Measurements from ENCODE around the gene PLXNA3. TPM values are rescaled to one million over a fixed set of nuclear protein-coding genes. Genes with fewer than 3 reads are reported as not detected.

Gene PLXNA3
- total RNA-seq, 4 donors from 2014 or later = 9.7 to 16.9 (median 11.3) TPM

DNA sequence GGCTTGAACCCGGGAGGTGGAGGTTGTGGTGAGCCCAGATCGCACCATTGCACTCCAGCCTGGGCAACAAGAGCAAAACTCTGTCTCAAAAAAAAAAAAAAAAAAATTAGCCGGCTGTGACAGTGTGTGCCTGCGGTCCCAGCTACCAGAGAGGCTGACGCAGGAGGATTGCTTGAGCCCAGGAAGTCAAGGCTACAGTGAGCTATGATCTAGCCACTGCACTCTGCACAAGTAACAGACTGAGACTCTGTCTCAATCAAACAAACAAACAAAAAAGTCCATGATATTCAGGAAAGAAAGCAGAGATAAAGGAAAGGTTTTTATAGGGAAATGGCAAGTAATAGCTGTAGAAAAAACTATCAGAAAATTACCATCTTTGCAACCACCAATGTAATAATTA, 23.1 kb downstream of the PLXNA3 start:
- no peak for ATAC-seq (ENCODE audit: low FRiP score)

DNA sequence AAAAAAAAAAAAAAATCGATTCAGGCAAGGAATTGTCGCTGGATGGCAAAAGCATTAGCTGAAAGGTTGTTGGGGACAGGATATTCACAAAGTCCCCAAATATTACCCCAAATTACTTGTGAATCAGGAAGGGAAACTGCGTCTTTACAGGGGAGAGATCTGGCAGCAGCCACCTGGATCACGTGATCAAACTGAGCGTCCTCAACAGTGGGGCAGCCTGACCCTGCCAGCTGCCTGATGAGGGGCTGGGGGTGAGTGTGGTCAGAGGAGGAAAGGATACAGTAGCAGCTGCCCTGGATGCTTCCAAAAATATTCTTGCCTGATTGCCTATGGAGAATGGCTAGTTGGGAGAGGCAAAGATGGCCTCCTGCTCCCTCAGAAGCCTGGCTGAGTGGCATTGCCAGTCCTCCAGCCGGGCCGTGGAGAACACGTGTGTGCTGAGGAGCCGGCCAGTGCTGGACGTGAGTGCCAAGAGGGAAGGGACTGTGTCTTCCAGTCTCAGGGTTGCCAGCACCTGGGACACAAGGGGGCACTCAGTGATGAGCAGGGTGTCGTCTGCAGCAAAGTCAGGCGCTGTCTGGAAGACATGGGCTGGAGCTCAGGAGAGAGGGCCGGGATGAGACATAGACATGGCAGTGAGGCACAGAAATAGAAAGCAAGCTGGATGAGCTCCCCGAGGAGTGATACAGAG, 24.0 kb downstream of the PLXNA3 start:
- TF ChIP-seq, protein P1, sequence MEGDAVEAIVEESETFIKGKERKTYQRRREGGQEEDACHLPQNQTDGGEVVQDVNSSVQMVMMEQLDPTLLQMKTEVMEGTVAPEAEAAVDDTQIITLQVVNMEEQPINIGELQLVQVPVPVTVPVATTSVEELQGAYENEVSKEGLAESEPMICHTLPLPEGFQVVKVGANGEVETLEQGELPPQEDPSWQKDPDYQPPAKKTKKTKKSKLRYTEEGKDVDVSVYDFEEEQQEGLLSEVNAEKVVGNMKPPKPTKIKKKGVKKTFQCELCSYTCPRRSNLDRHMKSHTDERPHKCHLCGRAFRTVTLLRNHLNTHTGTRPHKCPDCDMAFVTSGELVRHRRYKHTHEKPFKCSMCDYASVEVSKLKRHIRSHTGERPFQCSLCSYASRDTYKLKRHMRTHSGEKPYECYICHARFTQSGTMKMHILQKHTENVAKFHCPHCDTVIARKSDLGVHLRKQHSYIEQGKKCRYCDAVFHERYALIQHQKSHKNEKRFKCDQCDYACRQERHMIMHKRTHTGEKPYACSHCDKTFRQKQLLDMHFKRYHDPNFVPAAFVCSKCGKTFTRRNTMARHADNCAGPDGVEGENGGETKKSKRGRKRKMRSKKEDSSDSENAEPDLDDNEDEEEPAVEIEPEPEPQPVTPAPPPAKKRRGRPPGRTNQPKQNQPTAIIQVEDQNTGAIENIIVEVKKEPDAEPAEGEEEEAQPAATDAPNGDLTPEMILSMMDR (IDR thresholded peaks at IDR 0.05) = no peak
- ATAC-seq (ENCODE audit: low FRiP score) = no peak
- DNase-seq (ENCODE audit: low spot score) = no peak

More for the DNA sequence above, 23.1 kb downstream of the PLXNA3 start:
- no peak for DNase-seq (ENCODE audit: low spot score)
- TF ChIP-seq, protein P1 (IDR thresholded peaks at IDR 0.05) = no peak

DNA sequence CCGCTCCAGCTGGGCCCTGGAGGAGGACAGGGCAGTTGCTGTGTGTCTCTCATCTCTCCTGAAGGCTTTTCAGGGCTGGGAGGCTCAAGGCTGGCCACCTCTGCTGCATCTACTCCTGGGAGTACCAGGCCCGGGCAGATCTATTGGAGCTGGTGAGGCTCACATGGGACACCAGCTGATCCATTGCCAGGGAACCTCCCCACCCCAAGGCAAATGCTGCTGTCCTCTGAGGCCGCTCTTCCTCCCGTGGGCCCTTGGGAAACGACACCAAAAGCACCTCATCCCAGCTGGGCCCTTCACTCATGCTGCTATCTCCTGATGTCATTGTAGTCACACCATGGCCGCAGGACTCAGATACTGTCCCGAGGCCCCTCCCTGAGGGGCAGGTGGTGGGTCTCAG, 24.7 kb downstream of the PLXNA3 start:
- DNase-seq (ENCODE audit: low spot score) (no peak), ATAC-seq (ENCODE audit: low FRiP score) (no peak)
- TF ChIP-seq, protein P1 (IDR thresholded peaks at IDR 0.05) = no peak

DNA sequence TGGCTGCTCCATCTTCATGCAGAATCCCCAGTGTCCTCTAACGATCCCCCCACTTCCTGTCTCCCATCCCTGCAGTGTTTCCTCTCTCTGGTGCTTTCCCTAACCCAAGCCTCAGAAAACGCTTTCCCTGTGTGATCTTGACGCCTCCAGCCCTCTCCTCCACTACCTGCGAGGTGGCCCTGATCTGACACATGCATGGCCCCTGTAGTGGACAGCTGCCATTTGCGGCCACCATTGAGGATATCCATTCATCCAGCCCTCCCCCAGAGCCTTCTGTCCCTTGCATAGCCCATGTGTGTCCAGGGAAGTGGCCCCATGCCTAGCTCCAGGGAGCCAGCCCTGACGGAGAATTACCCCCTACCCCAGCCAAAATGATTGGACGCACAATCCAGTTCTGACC, 25.2 kb downstream of the PLXNA3 start:
- no peak for ATAC-seq (ENCODE audit: low FRiP score)
- TF ChIP-seq, protein P1 (IDR thresholded peaks at IDR 0.05) = no peak
- no peak for DNase-seq (ENCODE audit: low spot score)

DNA sequence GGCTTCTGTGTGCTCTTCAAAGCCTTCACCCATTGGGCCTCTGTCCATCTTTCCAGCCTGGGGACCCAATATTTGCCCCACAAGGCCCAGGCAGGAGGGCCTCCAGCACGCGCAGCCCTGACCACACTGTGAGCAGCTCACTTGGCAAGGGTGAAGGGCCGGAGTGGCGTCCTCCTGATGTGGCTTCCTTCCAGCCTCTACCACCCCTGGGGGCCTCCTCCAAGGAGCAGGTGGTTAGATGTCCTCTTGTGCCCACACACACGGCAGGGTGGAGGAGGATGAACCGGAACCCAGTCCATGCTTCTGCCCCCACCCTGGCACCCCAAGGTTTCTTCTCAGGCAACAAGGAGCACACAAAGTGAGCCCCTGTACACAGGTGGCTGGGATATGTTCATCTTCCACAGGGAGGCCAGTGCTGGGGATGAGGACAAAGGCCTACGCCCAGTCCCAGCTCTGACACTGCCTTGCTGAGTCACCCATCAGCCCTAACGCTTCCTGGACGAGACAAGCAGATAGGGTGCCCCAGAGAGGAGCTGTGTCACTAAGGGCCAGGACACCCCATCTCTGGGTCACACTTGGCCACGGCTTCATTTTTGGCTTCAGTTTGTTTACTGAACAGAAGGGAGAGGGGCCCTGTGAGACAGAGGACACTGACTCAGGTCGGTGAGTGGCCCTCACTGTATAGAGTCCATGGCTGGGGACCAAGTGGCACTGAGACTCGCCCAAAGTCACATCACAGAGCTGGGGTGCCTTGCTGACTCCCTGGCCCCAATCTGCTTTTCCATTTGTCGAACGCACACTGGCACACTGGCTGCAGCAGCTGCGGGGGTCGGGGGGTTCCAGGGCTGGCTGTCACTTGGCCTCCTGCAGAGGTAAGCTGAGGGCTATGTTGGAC, 26.4 kb downstream of the PLXNA3 start:
- ATAC-seq (ENCODE audit: low FRiP score) (no peak), DNase-seq (ENCODE audit: low spot score) (no peak)
- TF ChIP-seq, protein P1 (IDR thresholded peaks at IDR 0.05) = no peak

DNA sequence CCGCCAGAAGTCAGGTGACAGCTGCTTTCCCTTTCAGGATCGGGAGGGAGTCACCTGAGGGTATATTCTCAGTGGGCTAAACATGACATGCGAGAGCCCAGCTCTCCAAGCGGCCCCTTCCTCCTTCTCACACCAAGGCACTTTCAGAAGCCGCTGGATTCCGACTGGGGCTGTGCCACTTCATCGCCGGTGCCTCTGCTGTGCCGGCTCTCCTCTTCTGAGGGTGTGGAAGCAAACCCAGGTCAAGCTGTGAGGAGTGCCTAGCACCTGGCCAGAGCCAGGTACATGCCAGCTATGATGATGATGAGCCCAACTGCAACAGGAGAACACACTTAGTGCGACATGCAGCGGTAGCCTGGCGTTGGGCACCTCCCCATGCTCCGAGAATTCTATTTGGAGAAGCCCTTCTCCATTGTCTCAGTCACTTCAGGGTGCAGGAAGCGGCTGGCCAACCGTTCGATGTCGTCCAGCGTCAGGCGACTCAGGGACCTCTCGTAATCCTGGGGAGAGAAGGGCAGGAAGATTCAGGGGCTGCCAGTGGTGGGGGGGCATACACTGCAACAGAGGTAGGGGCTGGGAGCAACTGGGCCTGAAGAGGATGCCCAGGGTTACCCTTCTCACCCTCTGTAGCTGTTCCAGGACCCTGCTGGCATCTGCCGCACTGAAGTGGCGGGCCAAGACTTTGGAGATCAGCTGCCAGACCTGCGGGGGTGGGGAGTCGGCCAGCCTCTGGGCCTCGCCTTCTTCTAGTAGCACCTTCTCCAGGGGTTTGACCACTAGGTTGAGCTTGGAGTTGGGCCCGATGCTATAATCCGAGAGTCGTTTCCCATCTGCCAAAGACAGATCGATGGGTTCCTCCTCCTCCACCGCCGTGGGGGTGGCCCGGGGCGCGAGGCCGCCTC, 27.3 kb downstream of the PLXNA3 start:
- ATAC-seq (ENCODE audit: low FRiP score) = no peak
- no peak for DNase-seq (ENCODE audit: low spot score)
- TF ChIP-seq, protein P1 (IDR thresholded peaks at IDR 0.05) = no peak

Measured in omental fat pad (tissue), 4 donors.